Measurements from ENCODE around the gene GFY. TPM values are rescaled to one million over a fixed set of nuclear protein-coding genes. Genes with fewer than 3 reads are reported as not detected.

The GFY gene
- 0.17 to 0.40 TPM (median 0.23 TPM) in 5 replicates for total RNA-seq (2022; extraction: Qiagen RNA extraction)

DNA sequence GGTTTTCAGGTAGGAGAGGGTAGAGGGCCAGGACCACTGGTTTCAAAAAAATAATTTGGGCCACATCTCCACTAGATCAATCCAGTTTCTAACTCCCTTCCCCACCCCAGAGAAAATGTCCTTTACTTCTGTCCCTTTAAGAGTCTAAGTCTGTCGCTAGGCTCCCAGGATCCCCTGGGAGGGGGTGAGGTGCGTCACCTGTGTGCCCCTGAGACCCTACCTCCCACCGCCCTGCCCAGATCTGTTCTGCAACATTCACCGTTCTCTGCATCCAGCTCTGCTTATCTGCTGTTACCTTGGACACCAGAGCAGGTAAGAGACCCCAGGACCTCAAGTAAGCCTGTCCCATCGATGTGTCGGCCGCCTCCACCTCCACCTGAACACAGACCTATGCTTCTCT lies at the start of gene GFY:
GFY (plus strand) TSS at position 211 of the 400 bp plus-strand sequence. CDS start 1,043 bp downstream, outside the sequence.

DNA sequence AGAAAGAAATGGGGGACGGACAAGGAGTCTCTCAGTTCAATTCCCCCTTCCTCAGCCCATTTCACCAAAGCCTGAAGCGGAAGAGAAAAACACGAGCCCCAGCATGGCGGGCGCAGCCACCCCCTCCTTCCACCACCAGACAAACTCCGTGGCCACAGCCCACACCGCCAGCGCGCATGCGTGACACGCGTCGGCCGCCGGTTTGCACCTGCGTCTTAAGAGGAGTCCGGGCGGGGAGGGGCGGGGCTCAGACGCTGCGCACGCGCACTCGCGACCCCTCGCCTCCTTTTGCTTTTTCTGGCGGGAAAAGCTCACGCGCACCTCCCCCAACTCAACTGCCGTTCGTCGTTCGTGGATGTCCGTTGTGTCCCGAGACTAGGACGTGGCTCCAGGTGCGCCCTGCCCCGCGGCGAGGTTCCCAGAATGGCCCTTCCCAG lies 37.2 kb upstream of the GFY start, which contains the start of gene KASH5:
KASH5 (plus strand) TSS at position 314 of the 437 bp plus-strand sequence. CDS start 2,635 bp downstream, outside the sequence.

GRCh38 chr19:49423071-49423984 lies 1.9 kb upstream of the GFY start, which contains the start of gene PTH2:
Gene PTH2, minus strand, starts transcription at chr19:49423441. Its CDS starts 102 bp downstream, at chr19:49423339.

DNA sequence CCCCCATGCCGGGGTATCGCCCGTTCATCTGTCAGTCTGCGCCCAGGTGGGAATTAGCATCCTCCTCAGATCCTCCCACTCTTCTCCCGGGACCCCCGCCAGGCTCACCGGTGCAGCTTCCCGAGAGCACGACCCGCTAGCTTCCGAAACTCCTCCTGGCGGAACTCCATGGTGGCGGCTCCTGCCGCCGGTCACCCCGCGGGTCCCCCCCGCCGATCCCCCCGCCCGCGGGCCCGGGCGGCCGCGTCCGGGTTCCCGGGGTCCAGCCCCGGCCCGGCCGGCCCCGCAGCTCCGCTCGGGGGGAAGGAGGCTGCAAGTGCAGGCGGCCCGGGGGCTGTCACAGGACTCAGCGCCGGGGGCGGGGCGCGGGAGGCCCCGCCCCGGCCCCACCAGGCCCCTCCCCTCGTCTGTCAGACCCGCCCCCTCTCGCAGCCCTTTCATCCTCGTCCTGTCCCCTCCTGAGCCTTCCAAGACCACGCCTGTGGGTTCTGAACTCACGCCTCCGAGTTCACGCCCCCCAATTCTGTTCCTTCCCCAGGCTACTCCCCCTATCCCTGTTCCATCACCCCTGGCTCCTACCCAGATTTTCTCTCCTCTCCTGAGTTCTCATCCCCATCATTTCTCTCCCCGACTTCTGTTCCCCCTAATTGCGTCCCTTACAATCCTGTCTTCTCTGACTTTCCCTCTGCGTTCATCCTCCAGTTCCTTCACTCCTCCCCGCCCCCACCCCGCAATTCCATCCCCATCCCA lies 16.2 kb downstream of the GFY start, which contains the start of gene SLC17A7:
SLC17A7 (minus strand) TSS at position 318 of the 750 bp plus-strand sequence; CDS start at position 170, 148 bp downstream.

GRCh38 chr19:49451430-49452181 lies 26.4 kb downstream of the GFY start, which contains the start of gene PIH1D1:
Gene PIH1D1, minus strand, starts transcription at chr19:49451814. Its CDS starts 240 bp downstream, at chr19:49451574.

GRCh38 chr19:49453013-49453756 lies 28.0 kb downstream of the GFY start, which contains the start of gene ALDH16A1:
Gene ALDH16A1, plus strand, starts transcription at chr19:49453225. Its CDS starts 107 bp downstream, at chr19:49453332.

GRCh38 chr19:49473868-49474541 lies 48.8 kb downstream of the GFY start, which contains the start of gene FLT3LG:
Gene FLT3LG, plus strand, starts transcription at chr19:49474215. Its CDS starts 425 bp downstream, at chr19:49474640.

Other genes starting within 250 kb of the GFY start
- 0.67 to 1.4 TPM (median 0.89 TPM) in 5 replicates for gene SLC6A16, start 100.2 kb upstream of the GFY start, total RNA-seq (2022; extraction: Qiagen RNA extraction)
- gene CD37, start 90.0 kb upstream of the GFY start, total RNA-seq (2022; extraction: Qiagen RNA extraction) = not detected in 5 replicates
- 14.1 to 19.5 TPM (median 17.1 TPM) in 5 replicates for gene TEAD2, start 63.0 kb upstream of the GFY start, total RNA-seq (2022; extraction: Qiagen RNA extraction)
- gene DKKL1, start 61.5 kb upstream of the GFY start, total RNA-seq (2022; extraction: Qiagen RNA extraction) = 0.30 to 0.76 TPM (median 0.55 TPM) in 5 replicates
- not detected in 5 replicates for gene KASH5, start 37.1 kb upstream of the GFY start, total RNA-seq (2022; extraction: Qiagen RNA extraction)
- not detected in 5 replicates for gene PTH2, start 1.9 kb upstream of the GFY start, total RNA-seq (2022; extraction: Qiagen RNA extraction)
- gene SLC17A7, start 16.1 kb downstream of the GFY start, total RNA-seq (2022; extraction: Qiagen RNA extraction) = 0.23 to 0.76 TPM (median 0.57 TPM) in 5 replicates
- 81.5 to 86.8 TPM (median 85.6 TPM) in 5 replicates for gene PIH1D1, start 26.4 kb downstream of the GFY start, total RNA-seq (2022; extraction: Qiagen RNA extraction)
- gene ALDH16A1, start 27.8 kb downstream of the GFY start, total RNA-seq (2022; extraction: Qiagen RNA extraction) = 13.0 to 27.7 TPM (median 23.9 TPM) in 5 replicates
- 0.94 to 1.6 TPM (median 1.2 TPM) in 5 replicates for gene FLT3LG, start 48.8 kb downstream of the GFY start, total RNA-seq (2022; extraction: Qiagen RNA extraction)
- 3,612 to 4,177 TPM (median 3,742 TPM) in 5 replicates for gene RPL13A, start 62.2 kb downstream of the GFY start, total RNA-seq (2022; extraction: Qiagen RNA extraction)
- gene RPS11, start 71.0 kb downstream of the GFY start, total RNA-seq (2022; extraction: Qiagen RNA extraction) = 3,652 to 4,941 TPM (median 3,741 TPM) in 5 replicates
- gene FCGRT, start 87.3 kb downstream of the GFY start, total RNA-seq (2022; extraction: Qiagen RNA extraction) = 25.0 to 32.5 TPM (median 28.0 TPM) in 5 replicates
- 1.5 to 3.5 TPM (median 2.6 TPM) in 5 replicates for gene RCN3, start 102.6 kb downstream of the GFY start, total RNA-seq (2022; extraction: Qiagen RNA extraction)
- 90.9 to 110 TPM (median 106 TPM) in 5 replicates for gene NOSIP, start 155.2 kb downstream of the GFY start, total RNA-seq (2022; extraction: Qiagen RNA extraction)
- gene PRRG2, start 155.9 kb downstream of the GFY start, total RNA-seq (2022; extraction: Qiagen RNA extraction) = 0.62 to 0.97 TPM (median 0.64 TPM) in 5 replicates
- gene PRR12, start 165.8 kb downstream of the GFY start, total RNA-seq (2022; extraction: Qiagen RNA extraction) = 25.0 to 45.9 TPM (median 44.1 TPM) in 5 replicates
- gene RRAS, start 214.8 kb downstream of the GFY start, total RNA-seq (2022; extraction: Qiagen RNA extraction) = 105 to 170 TPM (median 157 TPM) in 5 replicates
- gene SCAF1, start 216.8 kb downstream of the GFY start, total RNA-seq (2022; extraction: Qiagen RNA extraction) = 39.2 to 76.5 TPM (median 69.9 TPM) in 5 replicates
- 67.8 to 112 TPM (median 100 TPM) in 5 replicates for gene IRF3, start 240.5 kb downstream of the GFY start, total RNA-seq (2022; extraction: Qiagen RNA extraction)
- gene BCL2L12, start 240.5 kb downstream of the GFY start, total RNA-seq (2022; extraction: Qiagen RNA extraction) = 56.1 to 64.2 TPM (median 59.7 TPM) in 5 replicates

Measured in A549 treated with dexamethasone at 1 μM for 4 hours (cell line).